HL-60 (cell line): ENCODE measurements around the gene NCOR2.

Experiments
- DNase-seq, 2 experiments: peaks; one replicate each; pipeline ENCODE4 v3.0.0-alpha.2; 2010 to 2020; ENCODE audit warnings: low read depth in 1 of 2, low spot score in 1 of 2
- H3K27ac ChIP-seq: fragments of 250-450 bp; sonication (Bioruptor Pico); replicated peaks from 2 replicates; pipeline ENCODE4 v1.5.1; 2020; ENCODE audit warnings: mild to moderate bottlenecking, moderate library complexity
- H3K27me3 ChIP-seq: fragments of 250-450 bp; sonication (Bioruptor Pico); 2 replicates; pipeline ENCODE4 v1.5.1; 2021; ENCODE audit warnings: mild to moderate bottlenecking, moderate library complexity; ENCODE audit not compliant: insufficient read depth, poor library complexity, severe bottlenecking
- H3K4me3 ChIP-seq: replicated peaks from 2 replicates; pipeline ENCODE4 v1.5.1; 2011; ENCODE audit warnings: mild to moderate bottlenecking, control low read depth, low read length; ENCODE audit not compliant: insufficient read depth
- CTCF ChIP-seq: IDR thresholded peaks from one replicate; pipeline ENCODE4 v1.5.1; 2011; ENCODE audit warnings: low read length, control low read depth, inconsistent platforms; ENCODE audit not compliant: insufficient read depth
- GABPA ChIP-seq: IDR thresholded peaks from 2 replicates; pipeline ENCODE4 v1.6.1; 2012; ENCODE audit warnings: low read depth
- POLR2AphosphoS5 ChIP-seq: IDR thresholded peaks from 2 replicates; pipeline ENCODE4 v1.6.1; 2012; ENCODE audit warnings: low read depth
- REST ChIP-seq: IDR thresholded peaks from 2 replicates; pipeline ENCODE4 v1.6.1; 2012; ENCODE audit warnings: low read depth; ENCODE audit not compliant: insufficient replicate concordance
- SPI1 ChIP-seq: IDR thresholded peaks from 2 replicates; pipeline ENCODE4 v1.6.1; 2012; ENCODE audit warnings: low read depth, mild to moderate bottlenecking, borderline replicate concordance

NCOR2 gene

GRCh38 chr12:124579921-124580517 is 12.6 kb upstream of the NCOR2 start:
- no peaks in the 10 kb centered on the region for H3K27me3 ChIP-seq
- no peak overlapping the region for H3K4me3 ChIP-seq
- no peak for DNase-seq
- TF ChIP-seq CTCF, result no peak
- no peak for TF ChIP-seq GABPA
- no peak for TF ChIP-seq POLR2AphosphoS5
- no peak for TF ChIP-seq SPI1
- no peak for TF ChIP-seq REST
- H3K27ac ChIP-seq, result no peak overlapping the region

GRCh38 chr12:124578854-124579253 is 11.4 kb upstream of the NCOR2 start:
- no peak for TF ChIP-seq REST
- TF ChIP-seq GABPA, result no peak
- no peak for TF ChIP-seq SPI1
- no peak for TF ChIP-seq CTCF
- no peak for TF ChIP-seq POLR2AphosphoS5
- Histone ChIP-seq H3K4me3 (no peak overlapping the region), H3K27me3 (no peaks in the 10 kb centered on the region), H3K27ac (no peak overlapping the region)
- no peak for DNase-seq

GRCh38 chr12:124578445-124578844 is 11.0 kb upstream of the NCOR2 start:
- TF ChIP-seq REST (no peak), POLR2AphosphoS5 (no peak), SPI1 (no peak), GABPA (no peak), CTCF (no peak)
- no peaks in the 10 kb centered on the region for H3K27me3 ChIP-seq
- no peak overlapping the region for H3K27ac ChIP-seq
- no peak for DNase-seq
- H3K4me3 ChIP-seq, result no peak overlapping the region
